DND-41 (cell line): ENCODE measurements around the gene HMGN3.

ENCODE experiments used
- EZH2 ChIP-seq: IDR thresholded peaks from 3 replicates; pipeline ENCODE4 v1.6.1; 2012; ENCODE audit warnings: borderline replicate concordance, low read depth, mild to moderate bottlenecking, moderate library complexity, low read length, inconsistent platforms; ENCODE audit not compliant: severe bottlenecking
- TF ChIP-seq, protein P1 (sequence below): IDR thresholded peaks from 2 replicates; pipeline ENCODE4 v1.5.1; 2012; ENCODE audit warnings: borderline replicate concordance, low read length, moderate library complexity, mild to moderate bottlenecking; ENCODE audit not compliant: poor library complexity, severe bottlenecking; ENCODE audit errors: extremely low read depth

DNA sequence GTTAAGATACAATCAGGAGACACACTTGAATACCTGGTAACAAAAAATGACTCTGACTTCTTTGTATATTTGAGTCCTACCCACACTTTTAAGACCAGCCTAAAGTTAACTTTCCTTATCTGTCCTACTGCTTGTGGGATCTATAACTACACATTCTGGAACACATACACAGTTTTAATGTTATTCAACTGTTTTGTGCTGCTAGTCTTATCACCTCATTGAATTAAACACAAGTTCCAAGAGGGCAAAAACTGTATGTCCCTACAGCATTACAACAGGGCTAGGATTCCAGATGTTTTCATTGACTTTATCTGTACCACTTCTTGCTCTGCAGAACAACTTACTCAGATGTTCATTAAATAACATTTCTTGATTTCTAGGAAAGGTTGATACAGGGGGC, 2.8 kb downstream of the HMGN3 start:
- TF ChIP-seq, protein P1, sequence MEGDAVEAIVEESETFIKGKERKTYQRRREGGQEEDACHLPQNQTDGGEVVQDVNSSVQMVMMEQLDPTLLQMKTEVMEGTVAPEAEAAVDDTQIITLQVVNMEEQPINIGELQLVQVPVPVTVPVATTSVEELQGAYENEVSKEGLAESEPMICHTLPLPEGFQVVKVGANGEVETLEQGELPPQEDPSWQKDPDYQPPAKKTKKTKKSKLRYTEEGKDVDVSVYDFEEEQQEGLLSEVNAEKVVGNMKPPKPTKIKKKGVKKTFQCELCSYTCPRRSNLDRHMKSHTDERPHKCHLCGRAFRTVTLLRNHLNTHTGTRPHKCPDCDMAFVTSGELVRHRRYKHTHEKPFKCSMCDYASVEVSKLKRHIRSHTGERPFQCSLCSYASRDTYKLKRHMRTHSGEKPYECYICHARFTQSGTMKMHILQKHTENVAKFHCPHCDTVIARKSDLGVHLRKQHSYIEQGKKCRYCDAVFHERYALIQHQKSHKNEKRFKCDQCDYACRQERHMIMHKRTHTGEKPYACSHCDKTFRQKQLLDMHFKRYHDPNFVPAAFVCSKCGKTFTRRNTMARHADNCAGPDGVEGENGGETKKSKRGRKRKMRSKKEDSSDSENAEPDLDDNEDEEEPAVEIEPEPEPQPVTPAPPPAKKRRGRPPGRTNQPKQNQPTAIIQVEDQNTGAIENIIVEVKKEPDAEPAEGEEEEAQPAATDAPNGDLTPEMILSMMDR: no peak
- no peak for TF ChIP-seq EZH2
